ENCODE data around the gene DENND2C.

GRCh38 chr1:114700036-114700600 lies 30.3 kb upstream of the DENND2C start:
- TF ChIP-seq CTCF (IDR thresholded peaks at IDR 0.05; ENCODE audit: borderline replicate concordance, extremely low read depth, low read length, poor library complexity, severe bottlenecking) (no peak), EZH2 (IDR thresholded peaks at IDR 0.05; ENCODE audit: borderline replicate concordance, low read depth, low read length, severe bottlenecking) (no peak)

Data from DND-41 (cell line).